ENCODE measurements around the gene ADCY1.
"Not testable (repeated sequence)": the region's sequence is repeated elsewhere in the genome, so short reads cannot be mapped to it uniquely, and the experiment has no call there.

The ADCY1 gene

GRCh38 chr7:45573661-45574415 lies at the start of gene ADCY1:
Gene ADCY1 (plus strand): TSS chr7:45574368. CDS start chr7:45574544, 176 bp downstream.
- DNase-seq = no peak

GRCh38 chr7:45524445-45524844 lies 49.7 kb upstream of the ADCY1 start:
- DNase-seq = no peak

- no peak for DNase-seq
These were observed 49.1 kb upstream of the ADCY1 start for GRCh38 chr7:45525057-45525456.

GRCh38 chr7:45543473-45543872 lies 30.7 kb upstream of the ADCY1 start:
- DNase-seq = no peak

GRCh38 chr7:45545105-45545710 lies 29.0 kb upstream of the ADCY1 start:
- DNase-seq = not testable (repeated sequence)

- DNase-seq = not testable (repeated sequence)
These were observed 25.3 kb upstream of the ADCY1 start for GRCh38 chr7:45548917-45549316.

GRCh38 chr7:45563401-45563800 lies 10.8 kb upstream of the ADCY1 start:
- no peak for DNase-seq

GRCh38 chr7:45563941-45564461 lies 10.2 kb upstream of the ADCY1 start:
- no peak for DNase-seq

GRCh38 chr7:45564485-45564884 lies 9.7 kb upstream of the ADCY1 start:
- no peak for DNase-seq

GRCh38 chr7:45564886-45565455 lies 9.2 kb upstream of the ADCY1 start:
- DNase-seq = no peak

GRCh38 chr7:45566386-45566785 lies 7.8 kb upstream of the ADCY1 start:
- DNase-seq = no peak

GRCh38 chr7:45566961-45567360 lies 7.2 kb upstream of the ADCY1 start:
- no peak for DNase-seq

GRCh38 chr7:45567713-45568112 lies 6.5 kb upstream of the ADCY1 start:
- no peak for DNase-seq

GRCh38 chr7:45568536-45569289 lies 5.5 kb upstream of the ADCY1 start:
- DNase-seq = no peak

GRCh38 chr7:45569290-45569685 lies 4.9 kb upstream of the ADCY1 start:
- DNase-seq = no peak

- no peak for DNase-seq
These were observed 3.4 kb upstream of the ADCY1 start for GRCh38 chr7:45570797-45571196.

GRCh38 chr7:45573204-45573603 lies 964 bp upstream of the ADCY1 start:
- no peak for DNase-seq

- no peak for DNase-seq
These were observed 174 bp downstream of the ADCY1 start for GRCh38 chr7:45574416-45574668.

- no peak for DNase-seq
These were observed 717 bp downstream of the ADCY1 start for GRCh38 chr7:45574669-45575500.

- DNase-seq = no peak
These were observed 1.5 kb downstream of the ADCY1 start for GRCh38 chr7:45575501-45576248.

- no peak for DNase-seq
These were observed 2.2 kb downstream of the ADCY1 start for GRCh38 chr7:45576249-45576929.
